ENCODE results near the gene TMEM150C.
"Not testable (repeated sequence)": the region's sequence is repeated elsewhere in the genome, so short reads cannot be mapped to it uniquely, and the experiment has no call there.

The TMEM150C gene

DNA sequence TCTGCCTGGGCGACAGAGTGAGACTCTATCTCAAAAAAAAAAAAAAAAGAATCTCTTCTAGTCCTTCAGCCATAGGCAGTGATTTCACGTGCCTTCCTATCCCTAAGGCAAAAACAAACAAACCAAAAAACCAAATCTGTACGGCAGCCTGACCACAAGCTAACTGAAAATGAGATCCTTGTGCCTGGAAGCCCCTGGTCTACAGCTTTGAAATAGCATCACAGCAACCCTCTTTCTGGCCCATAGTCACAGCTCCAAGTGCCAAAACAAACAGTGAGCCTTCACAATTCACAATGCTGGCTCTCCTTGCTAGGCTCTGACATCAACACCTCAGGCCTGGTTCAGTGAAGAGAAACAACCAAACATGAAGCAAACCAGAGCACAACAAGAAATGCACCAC, 46.1 kb downstream of the TMEM150C start:
- no peak for DNase-seq (ENCODE audit: low read depth)

DNA sequence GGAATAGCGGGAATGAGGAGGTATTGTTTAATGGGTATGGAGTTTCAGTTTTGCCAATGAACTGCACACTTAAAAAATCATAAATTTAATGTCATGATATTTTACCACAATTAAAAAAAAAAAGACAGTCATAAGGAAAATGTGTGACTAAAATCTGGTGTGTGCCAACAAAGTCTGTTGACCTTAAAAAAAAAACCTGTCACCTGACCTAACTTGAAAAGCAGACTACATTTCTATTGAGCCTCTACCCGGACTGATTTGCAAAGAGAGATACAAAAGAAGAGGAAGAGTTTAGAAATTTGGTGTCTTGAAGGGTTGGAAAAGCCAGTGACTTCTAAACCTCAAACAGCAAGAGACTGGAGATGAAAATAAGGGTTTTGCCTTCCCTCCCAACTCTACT, 48.4 kb downstream of the TMEM150C start:
- no peak for DNase-seq (ENCODE audit: low read depth)

DNA sequence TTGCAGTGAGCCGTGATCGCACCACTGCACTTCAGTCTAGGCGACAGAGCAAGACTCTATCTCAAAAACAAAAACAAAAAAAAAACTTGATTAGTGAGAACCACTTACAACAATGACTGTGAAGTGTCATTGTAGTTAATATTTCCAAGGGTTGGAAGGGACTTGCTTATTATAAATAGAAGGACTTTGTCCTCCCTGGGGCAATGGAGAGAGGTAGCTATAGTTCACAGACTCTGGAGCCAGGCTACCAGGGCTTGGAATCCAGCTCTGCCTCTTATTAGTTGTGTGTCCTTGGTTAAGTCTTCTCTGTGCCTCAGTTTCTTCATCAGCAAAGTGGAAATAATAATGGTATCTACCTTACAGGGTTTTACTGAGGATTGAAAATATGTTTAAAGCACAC, 51.6 kb downstream of the TMEM150C start:
- DNase-seq (ENCODE audit: low read depth) = no peak

GRCh38 chr4:82508806-82509428, 52.9 kb downstream of the TMEM150C start:
- no peak for DNase-seq (ENCODE audit: low read depth)

GRCh38 chr4:82508011-82508410, 53.8 kb downstream of the TMEM150C start:
- no peak for DNase-seq (ENCODE audit: low read depth)

DNA sequence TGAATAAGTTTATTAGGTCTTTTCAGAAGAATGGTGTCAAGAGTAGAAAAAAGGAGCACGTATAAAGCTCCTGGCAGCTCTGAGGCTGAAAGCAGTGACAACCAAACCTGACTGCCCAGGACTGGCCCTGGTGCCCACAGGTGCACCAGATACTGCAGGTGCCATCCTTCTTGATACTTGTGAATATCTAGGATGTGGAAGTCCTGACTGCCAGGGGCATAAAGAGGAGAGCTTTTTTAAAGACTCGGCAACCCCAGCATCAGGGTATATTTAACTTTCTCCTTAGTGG, 60.7 kb downstream of the TMEM150C start:
- DNase-seq (ENCODE audit: low read depth) = no peak

DNA sequence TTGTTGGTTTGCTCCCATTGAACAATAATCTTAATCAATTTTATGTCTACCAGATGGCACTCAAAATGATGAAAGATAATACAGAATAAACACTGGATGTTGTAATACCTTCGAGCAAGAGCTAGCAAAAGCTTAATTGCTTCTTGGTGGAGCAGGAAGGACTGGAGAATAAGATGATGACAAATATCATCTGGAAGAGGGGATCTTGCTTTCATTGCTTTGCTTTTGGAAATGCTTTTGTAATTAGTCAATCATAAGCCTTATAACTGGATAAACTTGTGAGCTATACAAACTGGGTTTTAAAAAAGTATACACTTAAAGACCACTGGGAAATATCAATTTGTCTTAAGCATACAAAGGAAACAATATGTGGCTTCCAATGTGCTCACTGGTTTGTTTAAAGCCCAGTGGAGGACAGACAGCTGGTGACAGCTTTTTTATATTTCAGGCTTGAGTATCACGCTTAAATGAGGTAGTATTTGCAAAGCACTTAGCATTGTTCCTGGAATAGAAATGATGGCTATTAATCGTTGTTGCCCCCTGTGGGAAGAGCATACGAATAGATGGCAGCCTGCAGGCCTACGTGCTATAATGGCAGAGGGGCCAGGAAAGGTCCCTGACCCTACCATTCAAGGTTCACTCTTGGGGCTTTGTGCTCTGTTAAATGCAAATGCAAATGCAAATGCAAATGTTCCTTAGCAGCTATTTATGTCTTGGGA, 61.2 kb downstream of the TMEM150C start:
- no peak for DNase-seq (ENCODE audit: low read depth)

GRCh38 chr4:82499738-82500434, 61.9 kb downstream of the TMEM150C start:
- no peak for DNase-seq (ENCODE audit: low read depth)

DNA sequence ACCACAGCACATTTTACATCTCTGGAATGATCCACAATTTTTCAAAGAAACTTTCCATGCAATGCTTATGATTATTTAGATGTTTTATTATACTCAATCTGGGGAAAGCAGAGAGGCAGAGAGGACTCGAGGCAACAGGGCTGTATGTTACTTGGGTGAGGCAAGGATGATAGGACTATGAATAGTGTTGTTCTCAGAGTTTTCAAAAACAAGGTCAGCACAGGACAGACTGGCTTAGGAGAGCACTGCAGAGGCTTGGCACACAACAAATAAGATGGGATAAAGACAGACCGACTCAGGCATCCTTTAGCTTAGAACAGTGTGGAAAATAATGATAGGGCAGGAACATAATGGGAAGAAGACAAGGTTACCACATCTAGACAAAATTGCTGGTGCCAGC, 65.4 kb downstream of the TMEM150C start:
- no peak for DNase-seq (ENCODE audit: low read depth)

GRCh38 chr4:82495666-82496065, 66.1 kb downstream of the TMEM150C start:
- no peak for DNase-seq (ENCODE audit: low read depth)

DNA sequence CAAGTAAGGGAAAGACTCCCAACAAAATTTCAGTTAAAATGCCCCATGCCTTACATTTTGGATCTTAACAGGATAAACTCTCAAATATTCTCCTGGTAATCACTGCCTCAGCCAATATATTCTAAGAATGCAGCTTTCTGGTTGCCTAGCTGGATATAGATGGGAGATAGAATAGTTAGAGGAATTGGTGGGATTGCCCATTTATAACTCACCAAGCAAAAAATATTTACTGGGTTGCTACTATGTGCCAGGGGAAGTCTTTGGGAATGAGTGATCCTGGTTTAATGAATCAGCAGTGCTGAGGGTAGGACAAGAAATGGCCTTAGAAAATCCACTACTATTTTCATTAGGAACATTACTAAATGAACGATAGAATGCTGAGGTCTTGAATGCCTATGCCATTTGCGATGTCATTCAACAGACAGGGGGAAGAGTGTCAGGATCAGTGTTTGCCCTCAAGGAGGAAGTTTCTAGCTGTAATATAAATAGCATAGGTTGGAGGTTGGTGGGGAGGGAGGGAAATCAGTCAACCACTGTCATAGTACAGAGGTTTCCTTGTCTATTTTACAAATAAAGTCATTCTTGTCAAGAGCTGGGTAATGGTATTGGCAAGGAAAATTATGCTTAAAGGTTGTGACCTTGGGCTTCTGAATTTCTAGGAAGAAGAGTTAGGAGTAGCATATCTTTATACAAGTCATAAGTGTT, 67.9 kb downstream of the TMEM150C start:
- no peak for DNase-seq (ENCODE audit: low read depth)

DNA sequence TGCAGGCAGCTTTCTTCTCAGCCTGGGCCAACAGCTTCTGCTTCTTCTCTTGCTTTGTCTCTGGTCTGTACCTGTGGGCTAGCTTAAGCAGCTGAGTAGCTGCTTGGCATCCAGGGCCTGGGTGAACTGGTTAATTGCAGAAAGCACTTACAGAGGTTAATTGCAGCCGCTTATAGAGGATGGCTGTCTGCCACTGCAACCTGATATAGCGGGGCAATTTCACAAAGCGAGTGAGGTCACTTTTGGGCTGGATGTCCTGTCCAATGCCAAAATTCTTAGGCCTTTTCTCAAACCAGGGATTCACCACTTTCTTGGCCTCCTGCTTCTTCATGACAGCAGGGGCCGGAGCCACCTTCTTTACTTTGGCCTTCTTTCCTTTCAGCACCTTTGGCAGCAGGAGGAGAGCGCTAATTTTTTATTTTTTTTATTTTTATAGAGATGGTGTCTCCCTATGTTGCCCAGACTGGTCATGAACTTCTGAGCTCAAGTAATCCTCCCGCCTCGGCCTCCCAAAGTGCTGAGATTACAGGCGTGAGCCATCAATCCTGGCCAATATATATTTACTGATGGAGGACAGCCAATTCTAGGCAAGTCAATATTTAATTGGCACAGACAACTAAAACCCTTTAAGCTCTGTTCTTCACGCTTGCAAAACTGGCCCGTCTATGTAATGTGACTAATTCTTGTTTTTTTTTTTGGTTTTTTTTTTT, 70.4 kb downstream of the TMEM150C start:
- DNase-seq (ENCODE audit: low read depth) = no peak

GRCh38 chr4:82489987-82490386, 71.8 kb downstream of the TMEM150C start:
- no peak for DNase-seq (ENCODE audit: low read depth)

- no peak for DNase-seq (ENCODE audit: low read depth)
Measured at GRCh38 chr4:82489076-82489475, 72.7 kb downstream of the TMEM150C start.

- DNase-seq (ENCODE audit: low read depth) = no peak
Measured at GRCh38 chr4:82484996-82485783, 76.6 kb downstream of the TMEM150C start.

DNA sequence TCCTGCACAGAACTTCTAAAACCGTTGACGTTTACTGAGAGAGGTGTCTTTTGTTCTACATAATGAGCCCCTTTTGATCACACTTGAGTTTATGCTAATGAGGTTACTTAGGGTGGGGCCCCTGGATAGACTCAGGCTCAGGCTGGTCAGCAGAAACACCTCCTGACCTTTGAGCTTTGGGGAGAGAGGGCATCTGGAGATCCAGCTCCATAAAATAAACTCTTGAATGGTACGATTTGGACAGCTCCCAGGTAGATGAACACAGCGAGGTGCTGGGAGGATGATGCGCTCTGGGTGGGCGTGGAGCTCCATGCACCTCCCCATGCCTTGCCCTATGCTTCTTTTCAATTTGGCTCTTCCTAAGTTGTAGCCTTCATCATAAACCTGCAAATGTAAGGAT, 79.4 kb downstream of the TMEM150C start:
- no peak for DNase-seq (ENCODE audit: low read depth)

GRCh38 chr4:82481506-82481840, 80.3 kb downstream of the TMEM150C start:
- DNase-seq (ENCODE audit: low read depth) = no peak

GRCh38 chr4:82480771-82481505, 80.8 kb downstream of the TMEM150C start:
- no peak for DNase-seq (ENCODE audit: low read depth)

GRCh38 chr4:82479562-82479961, 82.2 kb downstream of the TMEM150C start:
- DNase-seq (ENCODE audit: low read depth) = no peak

DNA sequence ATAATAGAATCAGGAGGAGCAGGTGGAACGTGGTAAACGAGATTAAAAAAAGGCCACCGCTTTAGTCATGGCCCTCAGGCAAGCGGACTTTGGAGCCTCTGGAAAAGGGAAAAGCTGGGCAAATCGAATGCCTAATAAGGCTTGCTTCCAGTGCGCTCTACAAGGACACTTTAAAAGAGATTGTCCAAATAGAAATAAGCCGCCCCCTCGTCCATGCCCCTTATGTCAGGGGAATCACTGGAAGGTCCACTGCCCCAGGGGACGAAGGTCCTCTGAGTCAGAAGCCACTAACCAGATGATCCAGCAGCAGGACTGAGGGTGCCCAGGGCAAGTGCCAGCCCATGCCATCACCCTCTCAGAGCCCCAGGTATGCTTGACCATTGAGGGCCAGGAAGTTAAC, 84.3 kb downstream of the TMEM150C start:
- not testable (repeated sequence) for DNase-seq (ENCODE audit: low read depth)

GRCh38 chr4:82475931-82476330, 85.9 kb downstream of the TMEM150C start:
- DNase-seq (ENCODE audit: low read depth) = not testable (repeated sequence)

Data from T follicular helper cell (primary cell).